CD14-positive monocyte (primary cell): ENCODE measurements around the gene ADAMTSL3. TPM values are rescaled to one million over a fixed set of nuclear protein-coding genes. Genes with fewer than 3 reads are reported as not detected.

Source experiments
- DNase-seq, 3 donors: peaks; one replicate each; pipeline ENCODE4 v3.0.0-alpha.2; 2011 to 2022
- H2AFZ ChIP-seq: 2 replicates; pipeline ENCODE4 v1.6.0; 2012; ENCODE audit warnings: mild to moderate bottlenecking, low read depth, low read length, inconsistent platforms; ENCODE audit not compliant: insufficient read depth, poor library complexity, severe bottlenecking
- H3K27ac ChIP-seq, 2 donors: 1 replicate in 1 of 2; 2 replicates in 1 of 2; pipeline ENCODE4 v1.5.1; 2012 to 2013; ENCODE audit warnings: low read length in 2 of 2, control low read depth in 1 of 2, inconsistent platforms in 1 of 2, low read depth in 1 of 2, mild to moderate bottlenecking in 1 of 2
- H3K27me3 ChIP-seq, 2 donors: one replicate each; pipeline versions ENCODE4 v1.6.0 to v1.6.1; 2011 to 2013; ENCODE audit warnings: low read length in 2 of 2; ENCODE audit not compliant: control insufficient read depth in 2 of 2, insufficient read depth in 2 of 2
- H3K36me3 ChIP-seq, 2 donors: replicated peaks in 1 of 2; 1 replicate in 1 of 2; 2 replicates in 1 of 2; pipeline versions ENCODE4 v1.5.1 to v1.6.1; 2012 to 2013; ENCODE audit warnings: low read length in 2 of 2, control low read depth in 1 of 2, inconsistent platforms in 1 of 2, mild to moderate bottlenecking in 1 of 2; ENCODE audit not compliant: insufficient read depth in 2 of 2, control insufficient read depth in 1 of 2
- H3K4me1 ChIP-seq, 2 donors: 1 replicate in 1 of 2; 2 replicates in 1 of 2; pipeline versions ENCODE4 v1.5.1 to v1.6.1; 2012 to 2013; ENCODE audit warnings: low read length in 2 of 2, control low read depth in 1 of 2, inconsistent platforms in 1 of 2, mild to moderate bottlenecking in 1 of 2, moderate library complexity in 1 of 2; ENCODE audit not compliant: insufficient read depth in 2 of 2, control insufficient read depth in 1 of 2
- H3K4me2 ChIP-seq: replicated peaks from 2 replicates; pipeline ENCODE3; 2012; ENCODE audit warnings: low read length, moderate library complexity, mild to moderate bottlenecking; ENCODE audit not compliant: poor library complexity, severe bottlenecking; ENCODE audit errors: extremely low read depth
- H3K4me3 ChIP-seq, 3 experiments: fragments of 200-600 bp in 1 of 3; sonication (generic) in 1 of 3; replicated peaks in 1 of 3; 1 replicate in 2 of 3; 2 replicates in 1 of 3; pipeline ENCODE4 v1.5.1; 2011 to 2013; ENCODE audit warnings: low read length in 3 of 3, mild to moderate bottlenecking in 3 of 3, control low read depth in 2 of 3, low read depth in 2 of 3, inconsistent platforms in 1 of 3, moderate library complexity in 1 of 3
- H3K79me2 ChIP-seq: 2 replicates; pipeline ENCODE4 v1.6.0; 2012; ENCODE audit warnings: mild to moderate bottlenecking, control low read depth, inconsistent platforms, low read length, moderate library complexity; ENCODE audit not compliant: insufficient read depth
- H3K9ac ChIP-seq: 2 replicates; pipeline ENCODE4 v1.6.0; 2017; ENCODE audit warnings: low read length, mild to moderate bottlenecking; ENCODE audit not compliant: insufficient read depth, poor library complexity, severe bottlenecking
- H3K9me3 ChIP-seq, 2 donors: replicated peaks in 1 of 2; 1 replicate in 1 of 2; 2 replicates in 1 of 2; pipeline versions ENCODE4 v1.5.1 to v1.6.1; 2012 to 2013; ENCODE audit warnings: low read length in 2 of 2, control low read depth in 1 of 2; ENCODE audit not compliant: control insufficient read depth in 1 of 2, insufficient read depth in 1 of 2
- H4K20me1 ChIP-seq: 2 replicates; pipeline ENCODE4 v1.6.0; 2012; ENCODE audit warnings: mild to moderate bottlenecking, low read length, control low read depth, moderate library complexity; ENCODE audit not compliant: insufficient read depth
- H3K27ac Mint-ChIP-seq, 7 donors: one replicate each; pipeline ENCODE4 v1.8.0; 2020; ENCODE audit warnings: mild to moderate bottlenecking in 7 of 7, mixed read lengths in 7 of 7, moderate library complexity in 6 of 7, inconsistent platforms in 2 of 7
- H3K27me3 Mint-ChIP-seq, 3 donors: one replicate each; pipeline ENCODE4 v1.8.0; 2021 to 2022; ENCODE audit warnings: low read depth in 3 of 3, mild to moderate bottlenecking in 3 of 3, mixed read lengths in 3 of 3, moderate library complexity in 3 of 3, inconsistent platforms in 1 of 3
- H3K36me3 Mint-ChIP-seq, 2 donors: one replicate each; pipeline ENCODE4 v1.8.0; 2020; ENCODE audit warnings: mixed read lengths in 2 of 2, inconsistent platforms in 1 of 2, mild to moderate bottlenecking in 1 of 2
- H3K4me1 Mint-ChIP-seq: one replicate; pipeline ENCODE4 v1.8.0; 2020; ENCODE audit warnings: mild to moderate bottlenecking, mixed read lengths
- H3K4me3 Mint-ChIP-seq, 2 donors: one replicate each; pipeline ENCODE4 v1.8.0; 2020; ENCODE audit warnings: mild to moderate bottlenecking in 2 of 2, mixed read lengths in 2 of 2, moderate library complexity in 1 of 2
- H3K9me3 Mint-ChIP-seq, 7 donors: one replicate each; pipeline ENCODE4 v1.8.0; 2020 to 2022; ENCODE audit warnings: mixed read lengths in 7 of 7, mild to moderate bottlenecking in 6 of 7, moderate library complexity in 6 of 7, inconsistent platforms in 2 of 7
- WGBS: methylation state at CpG from one replicate; pipeline ENCODE4 v1.1.5; 2013; ENCODE audit warnings: missing lambda C conversion rate; ENCODE audit not compliant: insufficient coverage; 5-methylcytosine and 5-hydroxymethylcytosine counted together
- intact Hi-C, 2 donors: fragments of 100-400 bp; cut with micrococcal nuclease; formaldehyde crosslinking; loops; one replicate each; pipeline versions ENCODE4 v1.15.0 to v1.15.1; 2023
- polyA plus RNA-seq, 3 donors: library from polyadenylated mRNA; depleted of rRNA in 1 of 3; unstranded in 2 of 3; stranded (reverse) in 1 of 3; fragments of 300-500 nt in 2 of 3; fragments of >200 nt in 1 of 3; fragmentation: Illumina TruSeq in 2 of 3; gene quantifications; 1 replicate in 2 of 3; 2 replicates in 1 of 3; pipeline ENCODE4 v1.2.3, GENCODE V29; 2012 to 2021
- TF ChIP-seq, protein P1 (sequence below): fragments of 200-600 bp; IDR thresholded peaks from one replicate; pipeline ENCODE4 v1.8.0; 2022; ENCODE audit warnings: antibody characterized with exemption, mild to moderate bottlenecking

The ADAMTSL3 gene
- polyA plus RNA-seq, 3 donors = not detected

- H3K36me3 Mint-ChIP-seq = no peaks in the 10 kb centered on the region
- Histone ChIP-seq H3K4me1 (no peaks in the 10 kb centered on the region), H3K27me3 (no peaks in the 10 kb centered on the region), H2AFZ (no peak overlapping the region), H3K4me2 (no peak overlapping the region), H3K9me3 (no peaks in the 10 kb centered on the region), H4K20me1 (no peaks in the 10 kb centered on the region), H3K79me2 (no peaks in the 10 kb centered on the region), H3K4me3 (no peak overlapping the region), H3K9ac (no peak overlapping the region), H3K36me3 (no peaks in the 10 kb centered on the region), H3K27ac (no peak overlapping the region)
- peaks cover 0 to 5% (median 2%) of the 10 kb centered on the region in 3 donors for H3K27me3 Mint-ChIP-seq
- intact Hi-C loops = no loop called here
- H3K4me3 Mint-ChIP-seq = no peak overlapping the region
- no peak overlapping the region for H3K27ac Mint-ChIP-seq
- WGBS = no CpG with 5 or more reads among the region's 2 CpGs
- H3K9me3 Mint-ChIP-seq = peaks cover 0 to 2% (median 0%) of the 10 kb centered on the region in 7 donors
- H3K4me1 Mint-ChIP-seq = no peaks in the 10 kb centered on the region
- TF ChIP-seq, protein P1, sequence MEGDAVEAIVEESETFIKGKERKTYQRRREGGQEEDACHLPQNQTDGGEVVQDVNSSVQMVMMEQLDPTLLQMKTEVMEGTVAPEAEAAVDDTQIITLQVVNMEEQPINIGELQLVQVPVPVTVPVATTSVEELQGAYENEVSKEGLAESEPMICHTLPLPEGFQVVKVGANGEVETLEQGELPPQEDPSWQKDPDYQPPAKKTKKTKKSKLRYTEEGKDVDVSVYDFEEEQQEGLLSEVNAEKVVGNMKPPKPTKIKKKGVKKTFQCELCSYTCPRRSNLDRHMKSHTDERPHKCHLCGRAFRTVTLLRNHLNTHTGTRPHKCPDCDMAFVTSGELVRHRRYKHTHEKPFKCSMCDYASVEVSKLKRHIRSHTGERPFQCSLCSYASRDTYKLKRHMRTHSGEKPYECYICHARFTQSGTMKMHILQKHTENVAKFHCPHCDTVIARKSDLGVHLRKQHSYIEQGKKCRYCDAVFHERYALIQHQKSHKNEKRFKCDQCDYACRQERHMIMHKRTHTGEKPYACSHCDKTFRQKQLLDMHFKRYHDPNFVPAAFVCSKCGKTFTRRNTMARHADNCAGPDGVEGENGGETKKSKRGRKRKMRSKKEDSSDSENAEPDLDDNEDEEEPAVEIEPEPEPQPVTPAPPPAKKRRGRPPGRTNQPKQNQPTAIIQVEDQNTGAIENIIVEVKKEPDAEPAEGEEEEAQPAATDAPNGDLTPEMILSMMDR = no peak
- no peak for DNase-seq
Measured at GRCh38 chr15:83898361-83898760, 244.4 kb downstream of the ADAMTSL3 start.

- TF ChIP-seq, protein P1 = no peak
- intact Hi-C loops = no loop called here
Measured at GRCh38 chr15:83899670-83900069, 245.7 kb downstream of the ADAMTSL3 start.

More at GRCh38 chr15:83899670-83900069, 245.7 kb downstream of the ADAMTSL3 start:
- Mint-ChIP-seq H3K4me3 (no peak overlapping the region), H3K27me3 (peaks cover 0 to 5% (median 2%) of the 10 kb centered on the region in 3 donors), H3K9me3 (peaks cover 0 to 2% (median 0%) of the 10 kb centered on the region in 7 donors), H3K4me1 (no peaks in the 10 kb centered on the region), H3K36me3 (no peaks in the 10 kb centered on the region), H3K27ac (no peak overlapping the region)
- no peaks in the 10 kb centered on the region for H3K9me3 ChIP-seq
- H3K79me2 ChIP-seq = no peaks in the 10 kb centered on the region
- no peak for DNase-seq
- no peak overlapping the region for H3K27ac ChIP-seq
- WGBS = 100% methylated on average over 1 of the region's 2 CpGs
- H3K4me3 ChIP-seq = no peak overlapping the region
- no peak overlapping the region for H2AFZ ChIP-seq
- H4K20me1 ChIP-seq = no peaks in the 10 kb centered on the region
- no peaks in the 10 kb centered on the region for H3K36me3 ChIP-seq
- no peaks in the 10 kb centered on the region for H3K27me3 ChIP-seq
- H3K9ac ChIP-seq = no peak overlapping the region
- no peak overlapping the region for H3K4me2 ChIP-seq
- H3K4me1 ChIP-seq = no peaks in the 10 kb centered on the region
